GM21529 (cell line): Measurements from ENCODE around the gene KNTC1.
"Not testable (repeated sequence)": the region's sequence is repeated elsewhere in the genome, so short reads cannot be mapped to it uniquely, and the experiment has no call there.

Source experiments
- ATAC-seq: cut with Tn5 transposase; IDR thresholded peaks from one replicate; pipeline ENCODE4 v1.9.1; 2021; ENCODE audit not compliant: unreplicated experiment

The KNTC1 gene

GRCh38 chr12:122643207-122643805, 116.3 kb downstream of the KNTC1 start:
- no peak for ATAC-seq

GRCh38 chr12:122646517-122647217, 119.6 kb downstream of the KNTC1 start:
- peak; percentile 67 for ATAC-seq

DNA sequence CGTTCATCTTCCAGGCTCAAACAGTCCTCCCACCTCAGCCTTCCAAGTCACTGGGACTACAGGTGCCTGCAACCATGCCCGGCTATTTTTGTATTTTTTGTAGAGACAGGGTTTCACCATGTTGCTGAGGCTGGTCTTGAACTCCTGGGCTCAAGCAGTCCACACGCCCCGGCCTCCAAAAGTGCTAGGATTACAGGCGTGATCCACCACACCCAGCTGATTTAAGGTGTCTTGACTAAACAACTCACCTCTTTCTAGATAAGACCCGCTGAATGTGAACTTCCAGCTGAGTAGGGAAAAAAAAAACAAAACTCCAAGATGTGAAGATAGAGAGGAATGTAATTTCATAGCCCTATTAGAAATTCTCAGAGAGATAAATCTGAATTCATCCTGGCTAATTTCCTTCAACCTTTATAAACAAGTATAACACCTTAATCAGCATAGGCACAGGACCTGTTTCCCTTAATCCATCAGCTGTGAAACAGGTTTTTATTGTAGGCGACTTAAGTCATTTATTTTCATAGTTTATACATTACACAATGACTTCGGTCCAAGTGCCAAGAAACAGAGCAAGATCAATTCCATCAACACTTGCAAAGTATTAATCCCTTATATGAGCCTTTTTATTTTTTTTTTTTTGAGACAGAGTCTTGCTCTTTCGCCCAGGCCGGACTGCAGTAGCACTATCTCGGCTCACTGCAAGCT, 124.6 kb downstream of the KNTC1 start:
- ATAC-seq = no peak

GRCh38 chr12:122653291-122653690, 126.2 kb downstream of the KNTC1 start:
- not testable (repeated sequence) for ATAC-seq

DNA sequence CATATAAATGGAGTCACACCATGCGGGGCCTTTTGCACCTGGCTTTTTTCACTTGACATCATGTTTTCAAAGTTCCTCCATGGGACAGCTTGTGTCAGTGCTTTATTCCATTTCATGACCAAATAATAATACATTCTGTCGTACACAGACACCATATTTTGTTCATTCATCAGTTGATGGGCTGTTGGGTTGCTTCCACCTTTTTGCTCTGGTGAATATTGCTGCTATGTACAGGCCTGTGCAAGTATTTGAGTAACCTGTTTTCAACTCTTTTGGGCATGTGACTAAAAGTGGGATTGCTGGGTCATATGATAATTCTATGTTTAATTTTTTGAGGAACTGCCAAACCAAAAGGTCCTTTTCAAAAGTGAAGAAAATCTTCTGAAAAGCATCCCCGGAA, 129.2 kb downstream of the KNTC1 start:
- no peak for ATAC-seq

GRCh38 chr12:122659579-122659978, 132.5 kb downstream of the KNTC1 start:
- ATAC-seq = no peak

GRCh38 chr12:122661246-122661645, 134.2 kb downstream of the KNTC1 start:
- ATAC-seq = no peak

GRCh38 chr12:122661938-122662337, 134.9 kb downstream of the KNTC1 start:
- no peak for ATAC-seq

DNA sequence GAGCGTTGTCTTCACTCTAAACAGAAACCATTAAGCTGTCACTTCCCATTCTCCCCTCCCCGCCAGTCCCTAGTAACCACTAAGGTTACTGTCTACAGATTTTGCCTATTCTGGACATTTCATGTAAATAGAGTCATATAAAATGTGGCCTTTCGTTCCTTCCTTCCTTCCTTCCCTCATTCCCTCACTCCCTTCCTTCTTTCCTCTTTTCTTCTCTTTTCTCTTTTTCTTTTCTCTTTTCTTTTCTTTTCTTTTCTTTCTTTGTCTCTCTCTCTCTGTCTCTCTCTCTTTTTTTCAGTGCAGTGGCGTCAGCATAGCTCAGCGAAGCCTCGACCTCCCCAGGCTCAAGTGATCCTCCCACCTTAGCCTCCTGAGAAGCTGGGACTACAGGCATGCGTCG, 138.3 kb downstream of the KNTC1 start:
- no peak for ATAC-seq

DNA sequence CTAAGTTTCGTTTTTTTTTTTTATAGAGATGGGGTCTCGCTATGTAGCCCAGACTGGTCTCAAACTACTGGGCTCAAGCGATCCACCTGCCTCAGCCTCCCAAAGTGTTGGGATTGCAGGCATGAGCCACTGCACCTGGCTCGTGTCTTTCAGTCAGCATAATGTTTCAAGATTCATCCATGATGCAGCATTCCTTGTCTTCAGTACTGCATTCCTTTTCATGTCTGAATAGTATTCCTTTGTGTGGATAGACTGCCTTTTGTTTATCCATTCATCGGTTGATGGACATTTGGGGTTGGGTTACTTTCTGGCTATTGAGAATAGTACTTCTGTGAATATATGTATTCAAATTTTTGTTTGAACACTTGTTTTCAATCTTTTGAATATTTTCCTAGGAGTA, 138.7 kb downstream of the KNTC1 start:
- no peak for ATAC-seq

- no peak for ATAC-seq
Measured at GRCh38 chr12:122668268-122668667, 141.2 kb downstream of the KNTC1 start.

DNA sequence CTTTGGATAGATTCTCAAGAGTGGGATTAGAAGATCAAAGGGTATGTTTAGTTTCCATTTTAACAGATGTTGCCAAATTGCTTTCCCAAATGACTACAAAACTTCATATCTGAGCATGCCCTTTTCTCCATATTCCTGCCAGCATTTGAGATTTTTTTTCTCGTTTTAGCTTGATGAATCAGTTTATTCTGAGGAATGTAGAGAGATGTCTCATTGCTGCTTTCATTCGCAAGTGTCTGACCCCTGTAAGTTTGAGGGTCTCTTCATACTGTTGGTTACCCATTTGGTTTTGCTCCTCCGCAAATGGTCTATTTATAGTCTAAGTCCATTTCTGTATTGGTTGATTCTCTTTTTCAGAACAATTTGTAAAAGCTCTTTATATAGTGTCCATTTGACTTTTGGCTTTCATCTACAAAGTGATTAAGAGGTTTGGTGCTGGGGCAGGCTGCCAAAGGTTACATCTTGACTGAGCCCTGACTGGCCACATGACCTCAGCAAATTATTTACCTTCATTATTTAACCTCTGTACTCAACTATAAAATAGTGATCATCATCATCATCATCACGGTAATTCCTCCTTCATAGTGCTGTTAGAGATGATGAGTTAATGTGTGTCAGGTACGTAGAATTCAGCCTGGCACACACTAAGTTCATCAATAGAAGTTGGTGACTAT, 142.5 kb downstream of the KNTC1 start:
- no peak for ATAC-seq

DNA sequence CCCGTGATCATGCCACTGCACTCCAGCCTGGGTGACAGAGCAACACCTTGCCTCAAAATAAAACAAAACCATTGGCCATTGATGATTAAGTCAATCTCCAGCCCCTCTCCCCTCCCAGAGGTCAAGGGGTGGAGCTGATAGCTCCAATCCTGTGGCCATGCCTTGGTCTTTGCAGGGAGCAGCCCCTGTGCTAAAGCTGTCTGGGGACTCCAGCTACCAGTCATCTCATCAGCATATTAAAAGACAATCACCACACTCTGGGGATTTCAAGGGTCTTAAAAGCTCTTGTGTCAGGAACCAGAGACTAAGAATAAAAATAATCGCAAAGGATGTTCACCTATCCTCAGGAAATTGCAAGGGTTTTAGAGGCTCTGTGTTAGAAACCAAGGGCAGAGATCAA, 145.5 kb downstream of the KNTC1 start:
- no peak for ATAC-seq
